Stomach (tissue), 9 donors: ENCODE measurements around the gene ALG8. TPM values are rescaled to one million over a fixed set of nuclear protein-coding genes. Genes with fewer than 3 reads are reported as not detected.

ENCODE experiments used
- DNase-seq, 2 donors: peaks; one replicate each; pipeline versions ENCODE4 v3.0.0 to v3.0.0-alpha.2; 2013 to 2019
- H3K27ac ChIP-seq, 5 donors: fragments of 200-600 bp in 4 of 5; sonication (generic) in 4 of 5; one replicate each; pipeline ENCODE4 v1.5.1; 2013 to 2019; ENCODE audit warnings: mild to moderate bottlenecking in 1 of 5, moderate library complexity in 1 of 5
- H3K27me3 ChIP-seq, 3 donors: fragments of 200-600 bp; sonication (generic); one replicate each; pipeline ENCODE4 v1.5.1; 2017 to 2019; ENCODE audit warnings: mixed run types in 1 of 3
- H3K36me3 ChIP-seq, 4 donors: fragments of 200-600 bp; sonication (generic); 1 replicate in 3 of 4; 2 replicates in 1 of 4; pipeline ENCODE4 v1.5.1; 2016 to 2019
- H3K4me1 ChIP-seq, 4 donors: fragments of 200-600 bp; sonication (generic); one replicate each; pipeline ENCODE4 v1.5.1; 2016 to 2019
- H3K4me3 ChIP-seq, 4 donors: fragments of 200-600 bp; sonication (generic) in 3 of 4; one replicate each; pipeline ENCODE4 v1.5.1; 2016 to 2019; ENCODE audit warnings: mild to moderate bottlenecking in 1 of 4
- H3K9me3 ChIP-seq, 4 donors: fragments of 200-600 bp; sonication (generic); one replicate each; pipeline ENCODE4 v1.5.1; 2016 to 2019
- CTCF ChIP-seq, 7 experiments: fragments of 450-650 bp in 4 of 7; fragments of 200-600 bp in 3 of 7; sonication (generic) in 3 of 7; IDR thresholded peaks; one replicate each; pipeline ENCODE4 v1.5.1; 2016 to 2019; ENCODE audit warnings: antibody characterized with exemption in 7 of 7, control low read depth in 2 of 7, mild to moderate bottlenecking in 1 of 7
- EP300 ChIP-seq: sonication (generic); formaldehyde crosslinking; IDR thresholded peaks from one replicate; pipeline ENCODE4 v1.6.1; 2017; ENCODE audit warnings: antibody characterized with exemption
- POLR2A ChIP-seq, 4 donors: fragments of 450-650 bp; IDR thresholded peaks; one replicate each; pipeline ENCODE4 v1.6.1; 2016; ENCODE audit warnings: antibody characterized with exemption in 4 of 4, control low read depth in 2 of 4, mild to moderate bottlenecking in 1 of 4, moderate library complexity in 1 of 4
- POLR2AphosphoS5 ChIP-seq, 3 donors: sonication (generic); formaldehyde crosslinking; IDR thresholded peaks; one replicate each; pipeline ENCODE4 v1.6.1; 2016; ENCODE audit warnings: antibody characterized with exemption in 3 of 3
- WGBS, 5 donors: extraction: QIAGEN DNeasy Blood & Tissue Kit in 3 of 5; methylation state at CpG; one replicate each; pipeline versions ENCODE4 v1.1.5 to v1.1.7; 2013 to 2018; 5-methylcytosine and 5-hydroxymethylcytosine counted together
- intact Hi-C: fragments of 100-400 bp; cut with DNase I; formaldehyde crosslinking; loops from one replicate; pipeline ENCODE4 v1.15.1; 2023; ENCODE audit warnings: low total_unique reads
- polyA plus RNA-seq, 3 donors: library from polyadenylated mRNA; stranded (reverse); fragments of 200-250 nt; gene quantifications; one replicate each; pipeline ENCODE4 v1.2.3, GENCODE V29; 2013
- total RNA-seq, 5 donors: library from RNA; depleted of rRNA; stranded (reverse); fragments of >200 nt; gene quantifications; one replicate each; pipeline versions ENCODE4 v1.1.0 to v1.2.3, GENCODE V29; 2014 to 2016
- donor health status: healthy with polysubstance abuse.
- donor health status: Bipolar disorder and iron deficiency.
- donor health status: healthy.

ALG8 gene
- total and polyA plus RNA-seq, 8 donors = 3.8 to 58.2 (median 24.5) TPM

- Histone ChIP-seq H3K27me3 (no peaks in the 10 kb centered on the region), H3K36me3 (no peaks in the 10 kb centered on the region), H3K4me1 (peaks cover 0 to 10% (median 1%) of the 10 kb centered on the region in 4 donors), H3K9me3 (no peaks in the 10 kb centered on the region), H3K4me3 (no peak overlapping the region), H3K27ac (no peak overlapping the region)
- 81 to 100% (median 92%) methylated on average over 1 of the region's 1 CpG for WGBS, 5 donors
- TF ChIP-seq POLR2AphosphoS5 (IDR thresholded peaks at IDR 0.05) (no peak), CTCF (IDR thresholded peaks at IDR 0.05) (no peak), EP300 (no peak), POLR2A (IDR thresholded peaks at IDR 0.05) (no peak)
- DNase-seq = no peak
- intact Hi-C loops = no loop called here
These were observed 6.1 kb upstream of the ALG8 start for GRCh38 chr11:78145511-78146025.

DNA sequence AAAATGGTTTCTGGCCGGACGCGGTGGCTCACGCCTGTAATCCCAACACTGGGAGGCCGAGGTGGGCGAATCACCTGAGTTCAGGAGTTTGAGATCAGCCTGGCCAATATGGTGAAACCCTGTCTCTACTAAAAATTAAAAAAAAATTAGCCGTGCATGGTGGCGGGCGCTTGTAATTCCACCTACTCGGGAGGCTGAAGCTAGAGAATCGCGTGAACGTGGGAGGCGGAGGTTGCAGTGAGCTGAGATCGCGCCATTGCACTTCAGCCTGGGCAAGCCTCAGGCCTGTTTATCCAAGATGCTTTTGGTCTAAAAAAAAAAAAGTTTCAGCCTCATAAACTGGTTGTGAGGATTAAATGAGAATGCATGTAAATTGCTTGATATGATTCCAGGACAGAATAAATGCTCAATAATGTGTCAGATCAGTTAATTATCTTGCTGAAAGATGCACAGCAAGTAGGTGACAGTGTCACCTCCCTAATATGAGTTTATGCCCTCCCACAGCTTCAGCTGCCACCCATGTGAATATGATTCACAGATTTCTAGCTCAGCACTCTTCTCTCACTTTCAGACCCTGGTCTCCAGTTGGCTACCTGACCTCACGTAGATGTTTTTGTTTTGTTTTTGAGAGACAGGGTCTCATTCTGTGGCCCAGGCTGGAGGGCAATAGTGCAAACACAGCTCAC lies 1.1 kb upstream of the ALG8 start:
- Histone ChIP-seq H3K36me3 (peaks cover under 1 to 11% (median 7%) of the 10 kb centered on the region in 4 donors), H3K4me3 (peak overlapping the region; percentile 64 to 77 (median 68)), H3K27ac (peak overlapping the region in 1 of 5 donors; percentile 87), H3K27me3 (no peaks in the 10 kb centered on the region), H3K9me3 (no peaks in the 10 kb centered on the region), H3K4me1 (peaks cover 7 to 29% (median 17%) of the 10 kb centered on the region in 4 donors)
- no peak for TF ChIP-seq POLR2AphosphoS5 (IDR thresholded peaks at IDR 0.05)
- no peak for TF ChIP-seq CTCF (IDR thresholded peaks at IDR 0.05)
- no peak for TF ChIP-seq POLR2A (IDR thresholded peaks at IDR 0.05)
- TF ChIP-seq EP300 = no peak
- intact Hi-C loops = no loop called here
- 54 to 72% (median 64%) methylated on average over 17 of the region's 17 CpGs for WGBS, 5 donors
- DNase-seq = no peak

- TF ChIP-seq EP300 (no peak), POLR2AphosphoS5 (IDR thresholded peaks at IDR 0.05) (no peak), CTCF (IDR thresholded peaks at IDR 0.05) (no peak), POLR2A (IDR thresholded peaks at IDR 0.05) (no peak)
- intact Hi-C loops = no loop called here
- peak; percentile 41 to 53 for DNase-seq
- no peaks in the 10 kb centered on the region for H3K27me3 ChIP-seq
- WGBS, 5 donors = 16 to 19% (median 17%) methylated on average over 12 of the region's 12 CpGs
- peak overlapping the region; percentile 64 to 77 (median 68) for H3K4me3 ChIP-seq
- H3K4me1 ChIP-seq = peaks cover 7 to 29% (median 17%) of the 10 kb centered on the region in 4 donors
- H3K36me3 ChIP-seq = peaks cover 4 to 18% (median 10%) of the 10 kb centered on the region in 4 donors
- H3K9me3 ChIP-seq = no peaks in the 10 kb centered on the region
- H3K27ac ChIP-seq = peak overlapping the region; percentile 68 to 87 (median 84)
These were observed 568 bp downstream of the ALG8 start for GRCh38 chr11:78138694-78139421.

DNA sequence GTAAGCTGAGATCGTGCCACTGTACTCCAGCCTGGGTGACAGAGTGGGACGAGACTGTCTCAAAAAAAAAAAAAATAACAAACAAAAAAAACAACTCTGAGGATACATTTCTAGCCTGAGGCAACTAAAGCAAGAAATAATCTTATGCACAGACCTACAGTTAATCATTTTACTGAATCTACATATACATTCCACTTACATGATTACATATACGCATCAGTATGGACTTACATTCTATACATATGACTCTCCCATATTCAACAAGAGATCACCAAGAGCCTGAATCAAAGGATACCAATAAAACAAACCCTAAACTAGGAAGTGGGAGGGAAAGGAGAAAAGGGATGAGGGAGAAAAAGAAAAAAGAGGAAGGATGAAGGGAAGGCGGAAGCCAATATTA lies 1.1 kb downstream of the ALG8 start:
- Histone ChIP-seq H3K27ac (no peak overlapping the region), H3K4me1 (peaks cover 7 to 29% (median 17%) of the 10 kb centered on the region in 4 donors), H3K4me3 (peak overlapping the region in 1 of 4 donors; percentile 70), H3K36me3 (peaks cover 4 to 18% (median 10%) of the 10 kb centered on the region in 4 donors), H3K9me3 (no peaks in the 10 kb centered on the region), H3K27me3 (no peaks in the 10 kb centered on the region)
- 85 to 96% (median 92%) methylated on average over 4 of the region's 4 CpGs for WGBS, 5 donors
- DNase-seq = no peak
- TF ChIP-seq CTCF (IDR thresholded peaks at IDR 0.05) (no peak), POLR2AphosphoS5 (IDR thresholded peaks at IDR 0.05) (no peak), POLR2A (IDR thresholded peaks at IDR 0.05) (no peak), EP300 (no peak)
- intact Hi-C loops = no loop called here
